Measurements from ENCODE around the gene HESX1.
A peak's percentile ranks its signal among the peaks of the same experiment; 100 is the strongest.

The HESX1 gene

GRCh38 chr3:57168151-57168550 is 31.6 kb downstream of the HESX1 start:
- no peak for DNase-seq (ENCODE audit: low read depth in 1 of 2, low spot score in 1 of 2)

- DNase-seq (ENCODE audit: low read depth in 1 of 2, low spot score in 1 of 2) = no peak
Measured at GRCh38 chr3:57166660-57167059, 33.1 kb downstream of the HESX1 start.

DNA sequence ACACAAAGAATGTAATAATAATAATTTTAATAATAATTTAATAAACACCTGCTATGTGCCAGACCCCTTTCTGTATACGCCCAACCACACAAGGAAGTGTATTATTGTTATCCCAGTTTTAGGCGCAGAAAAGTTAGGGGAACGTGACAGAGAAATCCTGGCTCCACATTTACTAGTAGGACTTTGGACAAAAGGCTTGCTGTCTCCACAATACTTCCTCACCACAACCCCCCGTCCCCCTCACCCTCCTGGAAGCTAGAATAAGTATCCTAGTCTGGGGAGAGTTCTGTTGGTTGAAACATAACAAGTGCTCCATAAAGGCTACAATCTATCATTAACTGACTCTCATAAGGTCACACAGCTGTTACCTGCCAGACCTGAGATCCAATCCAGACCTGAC is 34.1 kb downstream of the HESX1 start:
- no peak for DNase-seq (ENCODE audit: low read depth in 1 of 2, low spot score in 1 of 2)

DNA sequence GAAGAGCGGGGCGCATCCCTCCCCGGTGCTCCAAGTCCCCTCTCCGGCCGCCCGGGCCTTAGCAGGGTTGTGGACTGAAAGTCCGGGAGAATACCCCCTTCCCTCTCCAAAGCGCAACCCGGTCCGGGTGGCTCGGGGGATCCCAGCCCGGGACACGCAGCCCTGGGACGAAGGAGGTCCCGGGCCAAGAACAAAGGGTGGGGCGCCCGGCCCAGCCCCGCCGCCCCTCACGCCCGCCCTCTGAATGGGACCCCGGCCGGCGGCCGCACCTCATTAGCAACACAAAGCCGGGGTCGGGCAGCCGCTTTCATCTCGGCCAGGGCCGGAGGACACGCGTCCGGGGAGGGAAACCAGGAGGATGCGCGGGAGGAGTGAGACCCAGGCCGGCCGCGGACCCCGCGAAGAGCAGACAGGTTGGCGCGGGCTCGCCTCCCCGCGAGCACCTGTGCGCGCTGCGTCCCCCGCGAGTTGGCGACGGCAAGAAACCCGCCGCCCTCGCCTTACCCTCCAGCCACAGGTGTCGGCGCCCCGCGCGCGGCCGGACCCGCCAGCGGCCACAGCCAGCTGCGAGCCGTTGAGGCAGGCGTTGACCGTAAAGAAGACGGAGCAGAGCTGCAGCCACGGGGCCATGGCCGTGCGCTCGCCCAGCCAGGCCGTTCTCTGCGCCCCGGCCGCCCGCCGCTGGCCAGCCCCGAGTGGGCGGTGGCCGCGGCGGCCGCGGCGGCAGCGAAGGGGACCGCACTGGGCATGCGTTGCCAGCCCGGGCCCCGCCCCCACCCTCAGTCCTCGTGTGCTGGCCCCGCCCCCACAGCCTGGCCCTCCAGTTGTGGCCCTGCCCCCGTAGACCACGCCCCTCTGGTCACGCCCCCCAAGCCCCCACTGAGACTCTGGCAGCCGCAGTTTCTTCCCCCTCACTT is 34.9 kb downstream of the HESX1 start, which contains the start of gene IL17RD:
TSS of gene IL17RD (minus strand) at position 697 of the 917 bp plus-strand sequence. CDS start at position 630, 67 bp downstream.
- DNase-seq (ENCODE audit: low read depth in 1 of 2, low spot score in 1 of 2) = peak in 1 of 2 donors; percentile 33

DNA sequence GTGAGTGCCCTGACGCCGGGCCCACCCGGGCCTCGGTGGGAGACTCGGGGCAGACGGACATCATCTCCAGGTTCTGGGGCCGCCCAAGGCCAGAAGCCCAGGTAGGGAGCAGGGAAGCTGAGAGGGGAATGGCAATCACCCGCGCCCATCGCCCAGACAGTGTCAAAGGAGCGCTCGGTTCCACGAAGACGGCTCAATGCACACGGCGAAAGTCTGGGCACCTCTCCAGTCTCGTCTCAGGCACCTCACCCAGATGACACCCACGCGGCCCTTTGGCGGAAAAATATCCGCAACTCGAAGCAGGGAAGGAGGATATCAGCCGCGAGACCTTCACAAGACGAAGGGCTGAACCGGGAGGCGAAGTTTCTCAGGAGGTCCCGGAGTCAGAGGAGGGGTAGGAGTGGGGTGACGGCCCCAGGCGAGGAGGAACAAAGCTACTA is 35.5 kb downstream of the HESX1 start:
- no peak for DNase-seq (ENCODE audit: low read depth in 1 of 2, low spot score in 1 of 2)

- DNase-seq (ENCODE audit: low read depth in 1 of 2, low spot score in 1 of 2) = no peak
Measured at GRCh38 chr3:57163751-57164150, 36.0 kb downstream of the HESX1 start.

- no peak for DNase-seq (ENCODE audit: low read depth in 1 of 2, low spot score in 1 of 2)
Measured at GRCh38 chr3:57161915-57162314, 37.9 kb downstream of the HESX1 start.

DNA sequence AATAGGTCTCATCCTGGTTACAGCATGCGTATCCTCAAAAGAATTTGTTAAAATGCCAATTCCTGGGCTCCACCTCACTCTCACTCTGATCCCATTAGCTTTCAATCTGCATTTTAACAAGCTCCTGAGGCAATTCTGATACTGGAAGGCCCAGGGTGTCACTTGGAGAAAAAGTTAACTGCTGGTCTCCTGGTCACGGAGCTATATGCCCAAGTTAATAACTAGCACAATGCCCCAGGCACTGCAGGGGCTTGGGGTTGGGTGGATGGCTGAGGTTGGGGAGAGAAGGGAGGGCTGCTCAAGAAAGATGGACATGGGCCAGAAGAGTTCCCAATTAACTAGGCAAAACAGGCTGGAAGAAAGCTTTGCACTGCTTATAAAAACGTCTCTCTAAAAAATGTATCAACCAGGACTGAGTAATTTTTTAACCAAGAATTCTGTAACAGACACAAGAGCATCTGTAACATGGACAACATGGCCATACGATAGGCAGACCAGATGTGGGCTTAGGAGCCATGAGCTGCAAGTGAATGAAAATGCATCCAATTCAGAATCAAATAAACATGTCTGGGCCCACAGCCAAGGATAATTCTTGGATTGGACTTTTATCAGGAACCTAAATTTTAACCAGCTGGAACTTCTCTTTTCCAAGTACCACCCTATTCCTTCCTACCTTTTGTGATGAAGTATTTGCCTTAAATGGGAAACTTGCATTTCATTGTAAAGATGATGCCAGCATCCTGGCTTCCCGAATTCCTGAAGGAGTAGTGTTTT is 38.8 kb downstream of the HESX1 start:
- no peak for DNase-seq (ENCODE audit: low read depth in 1 of 2, low spot score in 1 of 2)

- DNase-seq (ENCODE audit: low read depth in 1 of 2, low spot score in 1 of 2) = no peak
Measured at GRCh38 chr3:57160076-57160764, 39.6 kb downstream of the HESX1 start.

GRCh38 chr3:57158813-57159738 is 40.7 kb downstream of the HESX1 start:
- DNase-seq (ENCODE audit: low read depth in 1 of 2, low spot score in 1 of 2) = no peak

- no peak for DNase-seq (ENCODE audit: low read depth in 1 of 2, low spot score in 1 of 2)
Measured at GRCh38 chr3:57158325-57158724, 41.5 kb downstream of the HESX1 start.

- no peak for DNase-seq (ENCODE audit: low read depth in 1 of 2, low spot score in 1 of 2)
Measured at GRCh38 chr3:57157545-57157944, 42.2 kb downstream of the HESX1 start.

DNA sequence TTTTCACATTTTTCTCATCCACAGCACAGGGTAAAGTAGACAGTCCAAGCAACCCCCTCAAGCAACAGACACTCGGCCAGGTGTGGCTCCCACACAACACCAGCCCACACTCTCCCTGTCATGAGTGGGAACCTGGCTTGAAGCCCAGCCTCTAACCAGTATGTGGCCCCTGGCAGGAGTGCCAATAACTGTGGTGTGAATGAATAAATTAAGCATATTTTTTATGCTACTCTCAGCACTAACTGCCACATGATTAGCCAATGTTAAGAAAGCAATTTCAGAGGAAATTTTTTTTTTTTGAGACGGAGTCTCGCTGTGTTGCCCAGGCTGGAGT is 44.5 kb downstream of the HESX1 start:
- no peak for DNase-seq (ENCODE audit: low read depth in 1 of 2, low spot score in 1 of 2)

- no peak for DNase-seq (ENCODE audit: low read depth in 1 of 2, low spot score in 1 of 2)
Measured at GRCh38 chr3:57154470-57155309, 45.1 kb downstream of the HESX1 start.

DNA sequence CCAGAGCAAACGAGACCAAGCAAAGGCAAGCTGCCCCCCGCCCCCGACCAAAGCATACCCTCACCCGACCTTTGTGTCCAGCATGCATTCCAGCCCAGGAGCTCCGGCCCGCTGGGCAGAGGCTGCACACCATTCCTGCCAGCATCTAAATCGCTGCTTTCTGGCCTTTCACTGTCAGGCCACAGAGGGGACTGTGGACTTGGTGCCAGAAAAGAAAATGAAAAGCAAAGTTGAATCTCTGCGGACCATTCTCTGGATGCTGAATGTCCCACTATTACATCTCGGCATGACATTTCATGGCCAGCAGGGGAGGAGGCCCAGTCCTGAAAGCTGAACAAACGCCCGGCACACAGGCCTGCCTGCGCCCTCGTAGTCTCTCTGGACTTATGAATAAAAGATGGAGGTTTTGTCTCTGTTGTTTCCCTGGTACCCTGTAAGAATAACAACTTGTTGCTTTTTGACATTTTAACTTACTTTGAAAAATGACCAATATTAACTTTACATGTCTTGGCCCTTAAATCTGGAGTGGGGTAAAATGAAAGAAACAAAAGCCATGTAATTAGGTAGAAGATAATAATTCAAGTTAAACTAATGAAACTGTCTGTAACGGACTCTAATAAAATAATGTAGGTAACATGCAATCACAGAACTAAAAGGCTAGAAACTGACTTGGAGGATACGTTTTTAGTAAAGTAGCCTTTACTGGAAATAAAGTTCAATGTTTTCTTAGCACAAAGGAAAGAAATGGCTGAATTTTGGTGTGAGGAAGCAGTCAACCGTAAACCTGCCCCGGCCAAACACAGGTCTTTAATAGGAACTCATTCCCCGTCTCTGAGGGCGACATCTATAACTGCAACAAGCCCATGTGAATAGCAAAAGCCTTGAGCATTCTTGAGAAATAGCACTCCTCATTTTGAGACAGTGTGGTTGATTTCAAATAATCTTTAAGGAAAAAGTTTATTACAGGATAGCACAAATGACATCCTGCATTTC is 47.3 kb downstream of the HESX1 start:
- no peak for DNase-seq (ENCODE audit: low read depth in 1 of 2, low spot score in 1 of 2)

GRCh38 chr3:57151749-57152148 is 48.0 kb downstream of the HESX1 start:
- no peak for DNase-seq (ENCODE audit: low read depth in 1 of 2, low spot score in 1 of 2)

GRCh38 chr3:57151021-57151449 is 48.7 kb downstream of the HESX1 start:
- DNase-seq (ENCODE audit: low read depth in 1 of 2, low spot score in 1 of 2) = no peak

- DNase-seq (ENCODE audit: low read depth in 1 of 2, low spot score in 1 of 2) = no peak
Measured at GRCh38 chr3:57150113-57150581, 49.6 kb downstream of the HESX1 start.

All from activated CD4-positive, alpha-beta T cell treated with anti-CD3 and anti-CD28 coated beads, Interleukin-2, amount 50 U/mL, for 24 hours (primary cell).